Activated T-cell treated with anti-CD3 and anti-CD28 coated beads for 1 hour (primary cell): Measurements from ENCODE around the gene AFF3.
"Not testable (repeated sequence)": the region's sequence is repeated elsewhere in the genome, so short reads cannot be mapped to it uniquely, and the experiment has no call there.

Experiments used
- DNase-seq: peaks from one replicate; pipeline ENCODE4 v3.0.0-alpha.2; 2020; ENCODE audit warnings: low read depth

Gene AFF3

DNA sequence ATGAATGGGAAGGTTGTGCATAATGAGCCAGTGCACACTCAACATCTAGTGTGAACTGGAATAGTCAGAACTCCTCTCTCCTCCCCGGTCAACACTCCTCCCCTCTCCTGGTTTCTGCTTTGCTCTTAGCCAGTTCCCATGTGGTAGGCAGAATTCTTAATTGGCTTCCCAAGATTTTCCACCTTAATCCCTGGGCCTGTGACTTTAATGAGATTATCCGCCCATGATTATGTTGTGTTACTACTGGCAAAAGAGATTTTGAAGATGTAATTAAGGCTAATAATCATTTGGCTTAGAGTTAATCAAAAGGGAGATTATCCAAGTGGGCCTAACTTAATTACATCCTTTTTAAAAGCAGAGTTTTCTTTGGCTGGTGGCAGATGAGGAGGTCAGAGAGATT, 618.3 kb downstream of the AFF3 start:
- no peak for DNase-seq

GRCh38 chr2:99522157-99522556, 620.2 kb downstream of the AFF3 start:
- no peak for DNase-seq

GRCh38 chr2:99520813-99521212, 621.6 kb downstream of the AFF3 start:
- DNase-seq = no peak

GRCh38 chr2:99520195-99520594, 622.2 kb downstream of the AFF3 start:
- no peak for DNase-seq

GRCh38 chr2:99514357-99514756, 628.0 kb downstream of the AFF3 start:
- no peak for DNase-seq

- no peak for DNase-seq
Observed at GRCh38 chr2:99512181-99512591, 630.2 kb downstream of the AFF3 start.

GRCh38 chr2:99509387-99509786, 633.0 kb downstream of the AFF3 start:
- no peak for DNase-seq

- no peak for DNase-seq
Observed at GRCh38 chr2:99507937-99508818, 634.2 kb downstream of the AFF3 start.

DNA sequence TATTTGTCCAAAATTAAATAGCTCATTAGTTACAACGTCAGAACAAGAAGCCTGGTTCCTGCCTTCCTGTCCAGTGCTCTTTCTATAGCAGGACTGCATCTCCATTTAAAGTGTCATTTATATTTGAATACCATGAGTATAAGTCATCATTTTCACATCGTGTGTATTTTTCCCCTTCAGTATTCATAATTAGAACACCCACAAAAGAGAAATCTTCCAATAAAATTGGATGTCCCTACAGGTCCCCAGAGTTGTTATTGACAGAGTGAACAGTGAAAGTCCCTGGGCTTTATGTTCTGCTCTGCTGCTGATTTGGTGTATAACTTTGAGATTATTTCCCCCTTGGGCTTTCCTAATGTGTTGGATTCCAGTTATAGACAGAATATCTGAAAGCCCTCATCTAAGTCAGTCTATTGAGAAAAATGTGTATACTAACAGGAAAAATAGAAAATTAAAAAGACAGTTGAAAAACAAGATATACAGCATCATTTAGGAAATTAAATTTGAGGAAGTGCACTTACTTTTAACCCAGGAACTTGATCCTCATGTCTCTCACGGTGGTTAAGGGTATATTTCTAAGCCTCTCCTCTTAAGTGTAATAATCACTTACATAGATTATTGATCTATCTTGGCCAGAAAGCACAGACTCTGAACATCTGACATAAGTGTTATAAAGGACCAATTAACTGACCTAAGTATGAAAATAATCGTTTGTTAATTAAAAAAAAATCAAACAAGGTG, 637.4 kb downstream of the AFF3 start:
- no peak for DNase-seq

- not testable (repeated sequence) for DNase-seq
Observed at GRCh38 chr2:99503662-99504416, 638.6 kb downstream of the AFF3 start.

- DNase-seq = no peak
Observed at GRCh38 chr2:99496021-99496420, 646.4 kb downstream of the AFF3 start.
